ENCODE data around the gene KIF16B.
"Not testable (repeated sequence)": the region's sequence is repeated elsewhere in the genome, so short reads cannot be mapped to it uniquely, and the experiment has no call there.

The KIF16B gene

DNA sequence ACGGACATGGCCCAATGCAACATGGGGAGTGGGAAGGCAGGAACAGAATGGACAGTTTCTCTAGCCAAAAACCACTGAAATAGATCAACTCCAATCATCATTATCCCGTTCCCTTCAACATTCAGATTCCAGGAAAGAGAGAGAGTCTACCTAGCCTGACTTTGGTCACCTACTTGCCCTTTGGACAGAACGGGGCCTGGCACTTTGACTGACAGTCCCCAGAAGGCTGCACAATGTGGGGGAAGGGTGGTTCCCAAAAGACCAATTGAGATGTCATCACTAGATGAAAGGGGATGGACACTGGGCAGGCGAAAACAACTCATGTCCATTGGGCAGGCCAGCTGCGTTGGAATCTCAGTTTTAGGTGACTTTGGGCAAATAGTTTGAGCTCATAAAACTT is 15.0 kb upstream of the KIF16B start:
- DNase-seq = no peak

DNA sequence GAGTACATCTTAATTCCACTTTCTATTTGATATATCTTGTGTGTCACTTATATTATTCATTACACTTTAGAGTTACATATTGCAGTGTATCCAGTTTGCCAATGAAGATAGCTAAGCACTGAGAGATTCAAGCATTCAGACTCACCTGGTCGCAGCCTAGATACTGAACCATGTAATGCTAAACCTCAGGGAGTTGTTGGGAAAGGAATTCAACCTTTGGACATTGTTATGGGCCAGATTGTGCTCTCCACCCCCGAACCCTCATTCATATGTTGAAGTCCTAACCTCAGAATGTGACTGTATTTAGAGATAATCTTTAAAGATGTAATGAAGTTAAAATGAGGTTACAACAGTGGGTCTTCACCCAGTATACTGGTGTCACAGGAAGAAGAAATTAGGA is 13.8 kb upstream of the KIF16B start:
- DNase-seq = no peak

GRCh38 chr20:16583474-16583873 is 10.2 kb upstream of the KIF16B start:
- no peak for DNase-seq

DNA sequence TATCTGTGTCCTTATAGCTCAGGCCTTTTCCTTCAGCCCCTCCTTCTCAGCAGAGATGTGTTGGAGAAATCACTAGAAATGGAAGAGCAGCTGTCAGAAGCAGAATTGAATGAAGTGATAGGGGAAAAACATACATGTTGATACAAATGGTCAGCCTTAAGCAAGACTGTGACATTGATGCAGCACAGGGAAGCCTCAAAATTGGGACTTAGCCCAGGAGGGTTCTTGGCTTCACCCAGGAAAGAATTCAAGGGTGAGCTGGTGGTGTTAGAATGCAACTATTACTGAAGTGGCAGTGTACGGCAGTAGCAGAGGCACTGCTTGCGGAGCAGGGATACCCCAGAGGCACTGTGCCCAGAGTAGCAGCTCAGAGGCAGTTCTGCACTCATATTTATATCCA is 8.0 kb upstream of the KIF16B start:
- no peak for DNase-seq

- peak; percentile 13 for DNase-seq
Observed at GRCh38 chr20:16580620-16581019, 7.4 kb upstream of the KIF16B start.

- peak; percentile 70 for DNase-seq
Observed at GRCh38 chr20:16580147-16580546, 6.9 kb upstream of the KIF16B start.

- no peak for DNase-seq
Observed at GRCh38 chr20:16576219-16576618, 3.0 kb upstream of the KIF16B start.

DNA sequence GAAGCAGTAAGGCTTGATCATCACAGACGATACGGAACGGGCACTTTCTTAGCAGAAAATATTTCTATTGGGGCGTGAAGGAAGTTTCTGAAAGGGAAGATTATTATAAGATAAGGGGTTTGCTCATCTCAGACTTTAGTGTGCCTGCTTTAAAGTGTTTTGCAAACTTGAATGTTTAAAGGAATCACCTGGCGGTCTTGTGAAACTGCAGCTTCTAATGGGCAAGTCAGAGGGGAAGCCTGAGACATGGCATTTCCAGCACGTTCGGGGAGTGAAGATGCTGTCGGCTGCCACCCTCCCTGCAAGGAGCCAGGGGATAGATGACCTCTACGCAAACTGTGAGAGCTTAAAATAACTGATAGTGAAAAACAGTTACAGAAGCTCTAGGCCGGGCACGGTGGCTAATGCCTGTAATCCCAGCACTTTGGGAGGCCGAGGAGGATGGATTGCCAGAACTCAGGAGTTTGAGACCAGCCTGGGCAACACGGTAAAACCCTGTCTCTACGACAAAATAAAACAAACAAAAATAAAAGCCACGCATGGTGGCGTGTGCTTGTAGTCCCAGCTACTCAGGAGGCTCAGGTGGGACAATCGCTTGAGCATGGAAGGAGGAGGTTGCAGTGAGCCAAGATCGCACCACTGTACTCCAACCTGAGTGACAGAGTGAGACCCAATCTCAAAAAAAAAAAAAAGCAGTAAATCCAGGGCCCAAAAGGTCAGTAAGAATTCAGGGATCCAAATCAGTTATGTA is 2.3 kb upstream of the KIF16B start:
- DNase-seq = no peak

DNA sequence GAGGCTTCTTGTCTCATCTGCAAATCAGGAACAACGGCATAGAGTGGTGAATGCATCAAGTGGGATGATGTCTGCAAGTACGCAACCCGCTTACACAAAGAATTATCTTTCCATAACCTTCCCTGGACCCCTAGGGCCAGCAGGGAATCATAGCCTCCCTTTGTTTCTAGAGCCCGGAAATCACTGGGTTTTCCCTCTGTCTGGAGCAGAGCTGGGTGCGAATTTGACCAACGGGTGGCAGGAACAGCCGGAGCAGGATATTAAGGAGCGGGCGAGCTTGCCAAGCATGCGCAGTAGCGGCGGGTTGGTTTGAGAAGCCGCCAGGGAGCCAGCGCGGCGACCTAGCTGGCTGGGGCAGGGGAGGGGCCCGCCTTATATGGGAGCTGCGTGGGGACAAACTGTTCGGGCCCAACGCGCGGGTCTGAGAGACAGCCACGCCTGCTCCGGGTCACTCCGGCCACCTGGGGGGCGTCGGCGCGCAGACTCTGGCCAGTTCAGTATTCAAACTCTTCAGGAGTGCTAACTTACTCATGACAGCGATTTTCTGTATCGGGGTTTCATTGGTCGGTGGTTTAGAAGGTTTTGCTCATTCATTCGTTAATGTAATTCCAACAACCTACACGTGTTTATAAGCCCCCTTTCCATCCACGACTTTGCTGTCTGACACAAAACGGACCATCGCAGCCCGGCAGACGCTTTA is 1.6 kb upstream of the KIF16B start:
- no peak for DNase-seq

GRCh38 chr20:16571333-16571732 is 1.9 kb downstream of the KIF16B start:
- no peak for DNase-seq

- peak; percentile 9 for DNase-seq
Observed at GRCh38 chr20:16569246-16570153, 3.7 kb downstream of the KIF16B start.

GRCh38 chr20:16566080-16566479 is 7.2 kb downstream of the KIF16B start:
- DNase-seq = no peak

GRCh38 chr20:16564079-16564478 is 9.2 kb downstream of the KIF16B start:
- DNase-seq = not testable (repeated sequence)

GRCh38 chr20:16563066-16563806 is 10.0 kb downstream of the KIF16B start:
- DNase-seq = no peak

GRCh38 chr20:16562259-16562658 is 11.0 kb downstream of the KIF16B start:
- no peak for DNase-seq

DNA sequence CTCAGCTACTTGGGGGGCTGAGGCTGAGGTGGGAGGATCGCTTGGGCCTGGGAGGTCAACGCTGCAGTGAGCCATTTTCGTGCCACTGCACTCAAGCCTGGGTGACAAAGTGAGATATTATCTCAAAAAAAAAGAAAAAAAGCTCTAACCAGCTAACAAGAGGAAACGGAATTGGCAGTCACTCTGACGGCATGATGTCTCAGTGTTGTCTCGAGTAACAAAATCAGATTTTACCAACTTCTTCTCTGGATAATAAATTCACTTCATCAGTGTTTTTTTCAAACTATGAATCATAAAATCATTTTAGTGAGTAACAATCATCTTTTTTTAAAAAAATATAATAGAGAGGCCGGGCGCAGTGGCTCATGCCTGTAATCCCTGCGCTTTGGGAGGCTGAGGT is 12.6 kb downstream of the KIF16B start:
- no peak for DNase-seq

- no peak for DNase-seq
Observed at GRCh38 chr20:16560216-16560615, 13.0 kb downstream of the KIF16B start.

DNA sequence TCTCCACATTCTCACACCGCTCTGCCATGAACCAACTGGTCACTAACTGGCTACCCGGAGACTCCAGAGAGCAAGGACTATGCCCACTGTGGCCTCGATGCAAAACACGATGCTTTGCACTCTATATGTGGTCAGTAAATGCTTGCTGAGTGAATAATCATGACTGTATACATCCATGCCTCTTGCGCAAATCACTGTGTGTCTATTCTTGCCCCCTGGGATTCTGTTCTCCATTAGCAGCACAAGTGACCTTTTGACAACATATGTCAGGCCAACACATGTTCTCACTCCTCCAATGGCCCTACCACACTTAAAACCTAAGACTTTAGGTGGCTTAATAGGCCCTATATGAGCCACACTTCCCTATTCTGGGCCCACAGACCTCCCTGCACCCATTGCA is 16.9 kb downstream of the KIF16B start:
- no peak for DNase-seq

- no peak for DNase-seq
Observed at GRCh38 chr20:16555754-16556153, 17.5 kb downstream of the KIF16B start.

DNA sequence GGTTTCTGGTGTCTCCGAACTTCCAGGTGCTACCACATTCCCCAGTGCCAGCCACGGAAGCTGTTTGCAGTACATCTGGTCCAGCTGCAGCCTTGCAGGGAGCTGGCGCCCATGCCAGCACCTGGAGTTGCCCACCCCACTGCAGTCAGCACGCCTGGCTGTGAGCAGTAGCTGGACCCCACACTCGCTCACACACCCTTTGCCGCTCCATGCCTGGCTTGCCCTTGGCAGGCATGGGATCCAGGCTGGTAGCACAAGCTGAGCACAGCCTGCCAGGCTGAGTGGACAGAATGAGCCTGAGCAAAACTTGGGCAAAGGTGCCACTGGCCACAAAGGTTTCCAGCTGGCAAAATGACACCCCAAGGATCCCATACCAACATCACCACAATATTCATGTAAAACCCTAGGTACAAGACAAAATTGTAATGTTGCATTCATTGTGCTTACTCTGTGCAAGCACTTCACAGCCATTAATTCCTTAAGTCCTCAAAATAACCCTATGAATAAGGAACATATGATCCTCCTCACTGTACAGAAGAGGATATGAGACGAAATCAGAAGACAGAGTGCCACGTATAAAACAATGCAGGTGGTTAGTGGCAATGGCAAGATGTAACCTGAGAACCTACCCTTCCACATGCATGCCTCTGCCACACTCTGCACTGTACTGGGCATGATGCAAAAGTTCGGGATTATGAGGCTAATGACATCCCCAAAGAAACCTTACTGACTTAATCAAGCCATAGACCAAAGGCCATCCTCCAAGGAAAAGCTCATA is 18.3 kb downstream of the KIF16B start:
- DNase-seq = no peak

- DNase-seq = no peak
Observed at GRCh38 chr20:16553684-16554083, 19.6 kb downstream of the KIF16B start.

DNA sequence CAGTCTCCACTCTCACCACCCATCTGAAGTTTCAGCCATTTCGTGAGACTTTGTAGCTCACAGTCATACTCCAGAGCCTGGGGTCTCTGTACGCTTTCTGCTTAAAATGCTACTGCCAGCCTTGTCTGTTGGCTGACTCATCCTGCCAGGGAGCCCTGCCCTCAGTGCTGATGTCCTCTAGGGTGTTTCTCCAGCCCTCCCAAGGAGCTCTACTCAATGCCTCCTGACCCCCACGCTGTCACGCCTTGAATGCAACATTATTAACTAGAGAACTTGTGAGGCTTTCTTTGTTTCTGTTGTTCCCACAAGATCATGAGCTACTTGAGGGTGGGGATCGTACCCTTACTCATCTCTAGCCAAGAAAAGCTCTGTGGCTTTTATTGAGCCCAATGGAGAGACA is 20.1 kb downstream of the KIF16B start:
- DNase-seq = no peak
